ENCODE measurements around the gene SCG2.

Gene SCG2

GRCh38 chr2:223578846-223579245, 23.3 kb downstream of the SCG2 start:
- ChIA-PET CTCF (no interaction called here), POLR2A (no interaction called here)
- DNase-seq (ENCODE audit: low read depth, low spot score): no peak
- TF ChIP-seq, protein P1, sequence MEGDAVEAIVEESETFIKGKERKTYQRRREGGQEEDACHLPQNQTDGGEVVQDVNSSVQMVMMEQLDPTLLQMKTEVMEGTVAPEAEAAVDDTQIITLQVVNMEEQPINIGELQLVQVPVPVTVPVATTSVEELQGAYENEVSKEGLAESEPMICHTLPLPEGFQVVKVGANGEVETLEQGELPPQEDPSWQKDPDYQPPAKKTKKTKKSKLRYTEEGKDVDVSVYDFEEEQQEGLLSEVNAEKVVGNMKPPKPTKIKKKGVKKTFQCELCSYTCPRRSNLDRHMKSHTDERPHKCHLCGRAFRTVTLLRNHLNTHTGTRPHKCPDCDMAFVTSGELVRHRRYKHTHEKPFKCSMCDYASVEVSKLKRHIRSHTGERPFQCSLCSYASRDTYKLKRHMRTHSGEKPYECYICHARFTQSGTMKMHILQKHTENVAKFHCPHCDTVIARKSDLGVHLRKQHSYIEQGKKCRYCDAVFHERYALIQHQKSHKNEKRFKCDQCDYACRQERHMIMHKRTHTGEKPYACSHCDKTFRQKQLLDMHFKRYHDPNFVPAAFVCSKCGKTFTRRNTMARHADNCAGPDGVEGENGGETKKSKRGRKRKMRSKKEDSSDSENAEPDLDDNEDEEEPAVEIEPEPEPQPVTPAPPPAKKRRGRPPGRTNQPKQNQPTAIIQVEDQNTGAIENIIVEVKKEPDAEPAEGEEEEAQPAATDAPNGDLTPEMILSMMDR (IDR thresholded peaks at IDR 0.05; ENCODE audit: insufficient read depth, low read length, missing control alignments): no peak
- H3K4me3 ChIP-seq (ENCODE audit: low read depth, low read length): no peak overlapping the region

DNA sequence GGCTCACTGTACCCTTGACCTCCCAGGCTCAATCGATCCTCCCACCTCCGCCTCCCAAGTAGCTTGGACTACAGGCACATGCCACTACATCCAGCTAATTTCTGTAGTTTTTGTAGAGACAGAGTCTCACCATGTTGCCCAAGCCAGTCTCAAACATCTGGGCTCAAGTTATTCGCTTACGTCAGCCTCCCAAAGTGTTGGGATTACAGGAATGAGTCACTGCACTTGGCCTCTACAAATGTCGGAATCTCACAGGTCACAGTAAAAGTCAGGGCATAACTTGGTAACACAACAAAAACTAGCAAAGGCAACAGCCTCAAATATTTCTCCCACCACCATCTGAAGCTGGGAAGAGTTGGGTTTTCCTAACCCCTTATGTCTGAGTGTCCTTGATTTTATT, 25.3 kb downstream of the SCG2 start:
- no peak overlapping the region for H3K4me3 ChIP-seq (ENCODE audit: low read depth, low read length)
- ChIA-PET POLR2A (no interaction called here), CTCF (interaction anchor here (1.8 kb wide), 1 partner anchor 22 kb away, joined by 4 read pairs; no protein-coding TSS in a partner anchor)
- TF ChIP-seq, protein P1 (IDR thresholded peaks at IDR 0.05; ENCODE audit: insufficient read depth, low read length, missing control alignments): no peak
- DNase-seq (ENCODE audit: low read depth, low spot score): peak; percentile 86

GRCh38 chr2:223570784-223571183, 31.4 kb downstream of the SCG2 start:
- ChIA-PET POLR2A (no interaction called here), CTCF (no interaction called here)
- H3K4me3 ChIP-seq (ENCODE audit: low read depth, low read length): no peak overlapping the region
- DNase-seq (ENCODE audit: low read depth, low spot score): no peak
- TF ChIP-seq, protein P1 (IDR thresholded peaks at IDR 0.05; ENCODE audit: insufficient read depth, low read length, missing control alignments): no peak

DNA sequence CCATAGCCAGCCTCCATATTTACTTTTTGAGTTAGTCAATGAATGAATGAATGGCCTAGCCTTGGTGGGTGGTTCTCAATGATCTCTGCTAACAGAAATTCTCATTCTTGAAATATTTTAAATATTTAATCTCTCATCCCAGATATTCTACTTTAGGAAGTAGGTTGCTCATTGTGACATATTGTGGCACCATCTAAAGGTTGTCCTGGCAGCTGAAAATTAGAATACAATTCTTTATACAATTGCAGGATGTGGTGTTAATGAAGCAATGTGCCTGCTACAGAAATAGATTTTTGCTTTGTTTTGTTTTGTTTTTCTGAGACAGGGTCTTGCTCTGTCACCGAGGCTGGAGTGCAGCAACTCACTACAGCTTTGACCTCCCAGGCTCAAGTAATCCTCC, 35.8 kb downstream of the SCG2 start:
- ChIA-PET POLR2A (no interaction called here), CTCF (interaction anchor here (2.2 kb wide), 1 partner anchor 595 kb away, joined by 8 read pairs; no protein-coding TSS in a partner anchor)
- TF ChIP-seq, protein P1 (IDR thresholded peaks at IDR 0.05; ENCODE audit: insufficient read depth, low read length, missing control alignments): no peak
- no peak for DNase-seq (ENCODE audit: low read depth, low spot score)
- H3K4me3 ChIP-seq (ENCODE audit: low read depth, low read length): no peak overlapping the region

DNA sequence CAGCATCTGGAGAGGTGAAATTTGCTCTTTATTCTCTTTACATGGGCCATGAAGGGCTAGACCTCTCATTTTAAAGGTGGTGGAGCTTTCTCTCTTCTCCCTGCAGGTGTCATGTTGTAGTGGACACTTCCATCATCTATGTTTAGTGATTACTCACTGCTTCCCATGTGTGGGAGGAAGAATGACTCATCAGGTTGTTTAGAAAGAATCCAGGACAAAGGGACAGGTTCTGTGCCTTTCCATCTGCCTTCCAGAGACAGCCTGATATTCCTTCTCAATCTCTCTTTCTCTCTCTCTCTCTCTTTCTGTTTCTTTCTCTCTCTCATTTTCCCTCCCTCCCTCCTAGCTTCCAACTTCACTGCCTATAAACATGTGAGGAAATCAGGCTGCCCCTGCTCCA, 38.7 kb downstream of the SCG2 start:
- CTCF ChIA-PET: no interaction called here
- TF ChIP-seq, protein P1 (IDR thresholded peaks at IDR 0.05; ENCODE audit: insufficient read depth, low read length, missing control alignments): no peak
- DNase-seq (ENCODE audit: low read depth, low spot score): no peak

GRCh38 chr2:223562078-223562477, 40.1 kb downstream of the SCG2 start:
- POLR2A ChIA-PET: no interaction called here
- DNase-seq (ENCODE audit: low read depth, low spot score): no peak
- no peak overlapping the region for H3K4me3 ChIP-seq (ENCODE audit: low read depth, low read length)
- CTCF ChIA-PET: no interaction called here
- TF ChIP-seq, protein P1 (IDR thresholded peaks at IDR 0.05; ENCODE audit: insufficient read depth, low read length, missing control alignments): no peak

More for the DNA sequence above, 38.7 kb downstream of the SCG2 start:
- no peak overlapping the region for H3K4me3 ChIP-seq (ENCODE audit: low read depth, low read length)
- POLR2A ChIA-PET: no interaction called here

Data from AG04449 (cell line).